Keratinocyte (primary cell): ENCODE data around the gene UQCC2. TPM values are rescaled to one million over a fixed set of nuclear protein-coding genes. Genes with fewer than 3 reads are reported as not detected.

Experiments used
- DNase-seq: peaks from one replicate; pipeline ENCODE4 v3.0.0-alpha.2; 2011; ENCODE audit warnings: low read depth, missing footprints, low spot score
- FAIRE-seq: peaks from 2 replicates; lab custom pipeline; 2011; peaks lifted over from hg19 to GRCh38; lab: Jason Lieb, UNC
- H2AFZ ChIP-seq: 2 replicates; pipeline ENCODE4 v1.6.0; 2012; ENCODE audit warnings: low read length, control low read depth, inconsistent platforms; ENCODE audit not compliant: control insufficient read depth
- H3K27ac ChIP-seq: 2 replicates; pipeline ENCODE4 v1.5.1; 2011; ENCODE audit warnings: low read length; ENCODE audit not compliant: control insufficient read depth, insufficient read depth
- H3K27me3 ChIP-seq: 3 replicates; pipeline ENCODE4 v1.6.0; 2011; ENCODE audit warnings: low read length; ENCODE audit not compliant: control insufficient read depth, insufficient read depth; ENCODE audit errors: extremely low read depth
- H3K36me3 ChIP-seq, 2 experiments: 2 replicates in 1 of 2; 3 replicates in 1 of 2; pipeline ENCODE4 v1.5.1; 2011; ENCODE audit warnings: low read length in 2 of 2, mild to moderate bottlenecking in 1 of 2; ENCODE audit not compliant: control insufficient read depth in 2 of 2, insufficient read depth in 2 of 2; ENCODE audit errors: extremely low read depth in 1 of 2
- H3K4me1 ChIP-seq: 3 replicates; pipeline ENCODE4 v1.5.1; 2011; ENCODE audit warnings: low read length; ENCODE audit not compliant: control insufficient read depth, insufficient read depth; ENCODE audit errors: extremely low read depth
- H3K4me2 ChIP-seq: 3 replicates; pipeline ENCODE4 v1.6.0; 2011; ENCODE audit warnings: low read depth, low read length; ENCODE audit not compliant: control insufficient read depth, insufficient read depth; ENCODE audit errors: extremely low read depth
- H3K4me3 ChIP-seq, 3 experiments: fragments of 200-600 bp in 1 of 3; sonication (generic) in 1 of 3; 2 replicates in 2 of 3; 3 replicates in 1 of 3; pipeline ENCODE4 v1.5.1; 2011 to 2016; ENCODE audit warnings: low read length in 3 of 3, mild to moderate bottlenecking in 3 of 3, control low read depth in 2 of 3, inconsistent platforms in 1 of 3, low read depth in 1 of 3, mixed read lengths in 1 of 3, mixed run types in 1 of 3, moderate library complexity in 1 of 3; ENCODE audit not compliant: control insufficient read depth in 2 of 3, insufficient read depth in 2 of 3; ENCODE audit errors: extremely low read depth in 1 of 3
- H3K79me2 ChIP-seq: 2 replicates; pipeline ENCODE4 v1.6.0; 2012; ENCODE audit warnings: low read length; ENCODE audit not compliant: control insufficient read depth, insufficient read depth
- H3K9ac ChIP-seq: 3 replicates; pipeline ENCODE4 v1.6.0; 2011; ENCODE audit warnings: low read length; ENCODE audit not compliant: control insufficient read depth, insufficient read depth; ENCODE audit errors: extremely low read depth
- H3K9me1 ChIP-seq: 3 replicates; pipeline ENCODE4 v1.6.0; 2011; ENCODE audit warnings: low read length; ENCODE audit not compliant: control insufficient read depth, insufficient read depth; ENCODE audit errors: extremely low read depth
- H3K9me3 ChIP-seq: 2 replicates; pipeline ENCODE4 v1.5.1; 2012; ENCODE audit warnings: low read depth, low read length; ENCODE audit not compliant: control insufficient read depth
- H4K20me1 ChIP-seq: 3 replicates; pipeline ENCODE4 v1.6.0; 2011; ENCODE audit warnings: low read length; ENCODE audit not compliant: control insufficient read depth, insufficient read depth; ENCODE audit errors: extremely low read depth
- CTCF ChIP-seq, 3 experiments: IDR thresholded peaks in 1 of 3; conservative IDR thresholded peaks in 1 of 3; optimal IDR thresholded peaks in 1 of 3; 2 replicates in 2 of 3; 3 replicates in 1 of 3; pipeline versions ENCODE3 to v1.5.1; 2011; ENCODE audit warnings: low read length in 3 of 3, mild to moderate bottlenecking in 3 of 3, moderate library complexity in 2 of 3, control low read depth in 1 of 3, inconsistent platforms in 1 of 3; ENCODE audit not compliant: insufficient read depth in 2 of 3; ENCODE audit errors: extremely low read depth in 1 of 3
- EZH2 ChIP-seq: IDR thresholded peaks from one replicate; pipeline ENCODE4 v1.6.1; 2012; ENCODE audit warnings: inconsistent platforms, mild to moderate bottlenecking, low read length, moderate library complexity
- dilution Hi-C: fragments of 300-500 bp; cut with MboI; formaldehyde crosslinking; loops from one replicate; pipeline ENCODE4 v1.7.0; 2020; ENCODE audit warnings: low sequenced_read_pairs; ENCODE audit not compliant: extremely low pct_ligation_motif_present
- polyA plus RNA-seq, 5 experiments: library from polyadenylated mRNA; depleted of rRNA in 3 of 5; stranded (reverse) in 3 of 5; stranded (forward) in 1 of 5; unstranded in 1 of 5; fragments of >200 nt; gene quantifications; 1 replicate in 1 of 5; 2 replicates in 3 of 5; 3 replicates in 1 of 5; pipeline versions ENCODE4 v1.2.1 to v1.2.3, GENCODE V29; 2011 to 2012; ENCODE audit warnings: missing spikeins in 2 of 5, low read depth in 1 of 5, low replicate concordance in 1 of 5

The UQCC2 gene
- polyA plus RNA-seq, 1 donor (not counting 4 experiments of a cell fraction or from before 2014, with no cell fraction given): 76.7 TPM

GRCh38 chr6:33725222-33725621, 13.7 kb upstream of the UQCC2 start:
- H3K4me3 ChIP-seq: no peak overlapping the region
- no peak for TF ChIP-seq EZH2
- no peak for TF ChIP-seq CTCF (optimal IDR thresholded peaks at IDR 0.05 in 1 of 3, IDR thresholded peaks at IDR 0.05 in 1 of 3, conservative IDR thresholded peaks at IDR 0.05 in 1 of 3; ENCODE audit: extremely low read depth in 1 of 3, insufficient read depth in 2 of 3, low read length in 3 of 3)
- no peak for DNase-seq
- FAIRE-seq: no peak
- H3K4me2 ChIP-seq: no peak overlapping the region
- H3K9ac ChIP-seq: no peak overlapping the region
- no peaks in the 10 kb centered on the region for H4K20me1 ChIP-seq
- H3K27me3 ChIP-seq: peaks cover 30% of the 10 kb centered on the region
- dilution Hi-C loops: no loop called here
- H3K4me1 ChIP-seq: no peaks in the 10 kb centered on the region
- H3K27ac ChIP-seq: no peak overlapping the region
- H3K79me2 ChIP-seq: no peaks in the 10 kb centered on the region
- no peaks in the 10 kb centered on the region for H3K9me1 ChIP-seq
- no peaks in the 10 kb centered on the region for H3K36me3 ChIP-seq
- no peak overlapping the region for H2AFZ ChIP-seq
- H3K9me3 ChIP-seq: no peaks in the 10 kb centered on the region

- Histone ChIP-seq H3K4me2 (no peak overlapping the region), H3K9me1 (no peaks in the 10 kb centered on the region), H2AFZ (no peak overlapping the region), H3K4me3 (no peak overlapping the region), H3K27me3 (peaks cover 30% of the 10 kb centered on the region), H3K79me2 (no peaks in the 10 kb centered on the region), H4K20me1 (no peaks in the 10 kb centered on the region), H3K27ac (no peak overlapping the region), H3K9ac (no peak overlapping the region), H3K9me3 (no peaks in the 10 kb centered on the region), H3K4me1 (peaks cover 2% of the 10 kb centered on the region), H3K36me3 (no peaks in the 10 kb centered on the region)
- DNase-seq (no peak), FAIRE-seq (no peak)
- TF ChIP-seq CTCF (optimal IDR thresholded peaks at IDR 0.05 in 1 of 3, IDR thresholded peaks at IDR 0.05 in 1 of 3, conservative IDR thresholded peaks at IDR 0.05 in 1 of 3; ENCODE audit: extremely low read depth in 1 of 3, insufficient read depth in 2 of 3, low read length in 3 of 3) (no peak), EZH2 (no peak)
- dilution Hi-C loops: no loop called here
Observed at GRCh38 chr6:33724102-33725023, 12.9 kb upstream of the UQCC2 start.
